Stimulated activated CD4-positive, alpha-beta T cell treated with anti-CD3 and anti-CD28 coated beads, Interleukin-1b, Interleukin-23, amount 100 ng/mL, for 4 hours (primary cell): ENCODE data around the gene DLGAP5.

Experiments
- DNase-seq, 2 donors: peaks; one replicate each; pipeline ENCODE4 v3.0.0-alpha.2; 2020; ENCODE audit warnings: low read depth in 2 of 2

DLGAP5 gene, protein sequence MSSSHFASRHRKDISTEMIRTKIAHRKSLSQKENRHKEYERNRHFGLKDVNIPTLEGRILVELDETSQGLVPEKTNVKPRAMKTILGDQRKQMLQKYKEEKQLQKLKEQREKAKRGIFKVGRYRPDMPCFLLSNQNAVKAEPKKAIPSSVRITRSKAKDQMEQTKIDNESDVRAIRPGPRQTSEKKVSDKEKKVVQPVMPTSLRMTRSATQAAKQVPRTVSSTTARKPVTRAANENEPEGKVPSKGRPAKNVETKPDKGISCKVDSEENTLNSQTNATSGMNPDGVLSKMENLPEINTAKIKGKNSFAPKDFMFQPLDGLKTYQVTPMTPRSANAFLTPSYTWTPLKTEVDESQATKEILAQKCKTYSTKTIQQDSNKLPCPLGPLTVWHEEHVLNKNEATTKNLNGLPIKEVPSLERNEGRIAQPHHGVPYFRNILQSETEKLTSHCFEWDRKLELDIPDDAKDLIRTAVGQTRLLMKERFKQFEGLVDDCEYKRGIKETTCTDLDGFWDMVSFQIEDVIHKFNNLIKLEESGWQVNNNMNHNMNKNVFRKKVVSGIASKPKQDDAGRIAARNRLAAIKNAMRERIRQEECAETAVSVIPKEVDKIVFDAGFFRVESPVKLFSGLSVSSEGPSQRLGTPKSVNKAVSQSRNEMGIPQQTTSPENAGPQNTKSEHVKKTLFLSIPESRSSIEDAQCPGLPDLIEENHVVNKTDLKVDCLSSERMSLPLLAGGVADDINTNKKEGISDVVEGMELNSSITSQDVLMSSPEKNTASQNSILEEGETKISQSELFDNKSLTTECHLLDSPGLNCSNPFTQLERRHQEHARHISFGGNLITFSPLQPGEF

DNA sequence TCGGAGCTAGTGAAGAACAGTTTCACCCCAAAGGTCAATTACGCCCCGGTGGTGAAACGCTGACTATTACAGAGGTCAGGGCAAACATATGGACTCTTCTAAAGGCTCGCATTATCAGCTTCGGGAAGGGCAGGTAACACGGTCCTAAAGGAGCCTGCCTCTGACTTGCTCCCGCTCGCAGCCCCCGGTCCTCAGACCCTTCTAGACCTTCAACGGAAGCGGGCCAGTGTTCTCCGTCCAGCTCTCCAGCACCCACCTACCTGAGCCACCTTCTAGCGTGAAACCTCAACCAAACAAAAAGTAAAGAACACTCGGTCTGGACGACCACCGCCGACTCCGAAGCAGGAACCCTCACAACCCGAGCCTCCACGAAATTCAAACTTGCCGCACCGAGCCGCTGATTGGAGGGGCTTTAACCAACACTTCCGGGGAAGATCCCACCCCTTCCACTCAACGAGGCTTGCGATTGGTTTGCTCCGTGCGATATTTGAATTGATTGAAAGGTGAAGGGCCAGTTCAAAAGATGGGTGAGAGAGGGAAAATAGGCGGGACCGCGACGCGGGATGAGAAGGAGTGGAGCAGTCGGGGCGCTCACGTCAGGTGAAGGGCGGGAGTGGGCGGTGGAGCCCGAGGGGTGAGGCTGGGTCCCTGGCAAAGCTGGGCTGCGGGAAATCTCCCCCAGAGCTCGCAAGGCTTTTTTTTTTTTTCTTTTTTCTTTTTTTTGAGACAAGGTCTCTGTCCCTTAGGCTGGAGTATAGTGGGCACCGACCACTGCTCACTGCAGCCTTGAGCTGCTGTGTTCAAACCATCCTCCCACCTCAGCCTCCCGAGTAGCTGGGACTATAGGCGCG lies at the start of gene DLGAP5:
TSS of gene DLGAP5 (minus strand) at position 383 of the 851 bp plus-strand sequence. CDS start 2,406 bp downstream, outside the sequence.
- peak; percentile 79 to 80 for DNase-seq

DNA sequence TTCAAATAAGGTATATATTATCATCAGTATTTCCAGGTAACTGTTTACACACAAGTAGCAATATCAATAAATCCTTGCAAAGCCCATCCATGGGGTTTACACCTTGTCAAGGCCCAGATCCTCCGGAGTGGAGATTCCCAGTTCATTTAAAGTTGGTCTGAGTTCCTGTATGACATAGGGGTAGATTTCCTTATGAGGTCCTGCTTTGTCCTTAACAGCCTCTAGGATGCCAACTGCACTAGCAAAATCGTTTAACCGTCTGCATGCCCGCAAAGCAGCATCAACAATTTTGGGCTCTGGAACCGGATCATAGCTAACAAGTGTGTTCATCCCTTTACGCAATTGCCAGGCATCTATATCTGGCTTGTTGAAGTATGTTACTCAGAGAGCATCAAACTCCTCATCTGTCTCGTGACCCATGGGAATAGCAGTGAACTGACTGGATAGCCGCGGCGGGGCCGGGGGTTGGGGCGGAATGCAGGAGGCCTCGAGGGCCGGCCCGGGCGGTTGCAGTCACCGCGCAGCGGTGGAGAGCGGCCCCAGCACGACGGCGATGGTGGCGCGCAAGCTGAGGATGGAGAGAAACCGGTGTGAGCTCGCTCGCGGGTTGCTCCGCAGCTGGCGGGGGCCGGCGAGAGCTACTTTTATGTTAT lies 49.3 kb upstream of the DLGAP5 start:
- DNase-seq = no peak

DNA sequence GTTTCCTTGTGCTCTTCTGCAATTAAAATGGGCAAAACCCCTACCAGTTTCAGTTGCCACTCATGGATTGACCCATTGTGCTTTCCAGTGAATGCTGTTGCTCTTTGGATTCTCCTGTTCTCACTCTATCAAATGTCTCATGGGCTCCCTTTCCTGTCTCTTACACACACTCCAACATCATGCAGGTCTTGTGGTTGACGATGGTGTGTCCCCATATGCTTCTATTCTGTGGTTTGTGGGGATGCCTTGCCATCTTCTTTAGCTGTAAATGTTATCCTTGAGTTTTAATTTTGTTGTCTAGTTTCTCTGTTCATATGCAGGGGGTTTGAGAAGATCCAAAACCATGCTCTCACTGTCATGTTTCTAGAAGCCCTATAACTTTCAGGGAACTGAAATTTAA lies 47.9 kb upstream of the DLGAP5 start:
- DNase-seq = no peak

DNA sequence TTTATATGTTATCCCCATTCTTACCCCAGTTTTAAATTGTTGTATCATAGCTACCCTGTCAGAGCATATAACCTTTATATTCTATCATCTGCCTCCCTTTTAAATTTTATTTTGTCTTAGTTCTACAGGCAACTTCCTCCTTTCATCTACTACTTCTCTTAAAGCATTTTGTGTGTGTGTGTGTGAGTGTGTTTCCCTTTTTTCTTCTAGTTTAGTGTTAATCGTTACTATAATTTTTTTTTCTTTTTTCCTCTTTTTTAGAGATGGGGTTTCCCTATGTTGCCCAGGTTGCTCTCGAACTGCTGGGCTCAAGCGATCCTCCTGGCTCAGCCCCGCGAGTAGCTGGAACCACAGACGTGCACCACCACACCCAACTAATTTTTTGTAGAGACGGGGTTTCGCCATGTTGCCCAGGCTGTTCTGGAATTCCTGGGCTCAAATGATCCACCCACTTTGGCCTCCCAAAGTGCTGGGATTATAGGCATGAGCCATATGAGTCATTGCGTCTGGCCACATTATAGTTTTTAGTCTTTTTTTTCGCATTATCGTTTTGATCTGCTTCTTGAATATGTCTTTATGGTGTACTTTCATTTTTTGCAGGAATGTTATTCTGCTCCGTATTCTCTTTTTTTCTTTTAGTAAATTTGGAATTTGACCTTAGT lies 46.8 kb upstream of the DLGAP5 start:
- DNase-seq = no peak

DNA sequence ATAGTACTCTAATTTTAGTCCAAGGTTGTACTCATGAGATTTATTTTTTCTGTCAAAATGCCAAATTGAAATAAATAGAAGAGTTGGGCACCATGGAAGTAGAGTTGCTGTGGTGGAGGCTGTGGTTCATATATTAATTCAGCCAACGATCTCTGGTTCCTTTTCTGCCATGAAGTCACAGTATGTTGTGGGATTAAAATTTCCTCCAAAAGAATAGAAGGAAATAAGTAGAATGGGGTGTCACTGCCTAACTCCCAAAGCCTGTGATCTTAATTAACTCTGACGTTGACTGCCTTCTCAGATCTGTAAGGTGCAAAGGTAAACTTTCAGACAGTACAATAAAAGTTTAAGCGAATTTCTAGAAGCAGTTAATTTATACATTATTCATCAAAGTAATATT lies 42.2 kb upstream of the DLGAP5 start:
- no peak for DNase-seq

DNA sequence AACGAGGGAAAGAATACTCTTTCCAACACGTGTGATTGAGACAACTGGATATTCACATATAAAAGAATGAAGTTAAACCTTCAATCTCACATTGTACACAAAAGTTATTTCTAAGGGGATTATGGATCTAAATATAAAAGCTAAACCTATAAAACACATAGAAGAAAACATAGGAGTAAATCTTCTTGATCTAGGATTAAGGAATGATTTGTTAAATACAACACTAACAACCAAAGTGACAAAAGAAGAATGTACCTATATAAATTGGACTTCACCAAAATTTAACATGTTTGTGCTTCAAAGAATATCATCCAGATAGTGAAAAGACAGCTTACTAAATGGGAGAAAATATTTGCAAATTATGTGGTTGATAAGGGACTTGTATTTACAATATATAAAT lies 36.9 kb upstream of the DLGAP5 start:
- no peak for DNase-seq

DNA sequence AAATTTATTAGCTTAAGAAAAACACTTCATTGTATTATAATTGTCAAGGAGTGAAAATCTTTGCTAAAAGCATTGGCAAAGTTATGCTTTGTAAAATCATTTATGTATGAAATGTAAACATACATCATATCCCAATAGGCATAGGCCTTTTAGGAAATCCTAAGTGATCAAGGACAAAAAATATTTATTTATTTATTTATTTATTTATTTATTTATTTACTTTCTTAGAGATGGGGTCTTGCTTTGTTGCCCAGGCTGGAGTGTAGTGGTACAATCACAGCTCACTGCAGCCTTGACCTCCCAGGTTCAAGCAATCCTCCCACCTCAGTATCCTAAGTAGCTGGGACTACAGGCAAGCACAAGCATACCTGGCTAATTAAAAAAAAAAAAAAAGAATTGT lies 32.0 kb upstream of the DLGAP5 start:
- no peak for DNase-seq

DNA sequence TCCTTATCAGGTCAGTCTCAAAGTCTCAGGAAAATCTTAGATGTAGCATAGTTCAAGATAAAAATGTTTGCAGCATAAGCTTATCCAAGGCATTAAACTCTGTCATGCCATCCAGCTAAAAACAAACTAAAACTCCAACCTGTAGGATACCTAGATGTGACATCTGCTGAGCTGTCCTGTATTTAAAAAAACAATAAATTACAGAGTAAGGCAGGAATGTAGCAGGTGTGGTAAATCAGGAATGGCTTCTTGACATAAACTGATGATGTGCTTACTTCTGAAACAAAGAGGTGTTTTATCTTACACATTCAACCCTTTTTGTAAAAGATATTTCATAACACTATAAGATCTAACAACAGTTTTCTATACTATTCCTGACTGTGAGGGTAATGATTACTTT lies 30.6 kb upstream of the DLGAP5 start:
- no peak for DNase-seq

DNA sequence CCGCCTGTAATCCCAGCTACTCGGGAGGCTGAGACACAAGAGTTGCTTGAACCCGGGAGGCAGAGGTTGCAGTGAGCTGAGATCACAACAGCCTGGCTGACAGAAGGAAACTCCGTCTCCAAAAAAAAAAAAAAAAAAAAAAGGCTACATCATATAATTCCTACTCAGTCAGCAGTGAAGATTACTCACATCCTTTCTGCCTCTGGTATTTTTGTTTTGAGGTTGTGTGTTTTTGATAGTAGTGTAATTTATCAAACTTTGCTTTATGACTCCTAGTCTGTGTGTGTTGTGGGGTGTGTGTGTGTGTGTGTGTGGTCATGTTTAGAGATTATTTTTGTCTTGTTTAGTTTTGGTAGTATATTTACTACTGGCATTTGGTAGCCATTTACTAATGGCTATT lies 29.8 kb upstream of the DLGAP5 start:
- DNase-seq = no peak

DNA sequence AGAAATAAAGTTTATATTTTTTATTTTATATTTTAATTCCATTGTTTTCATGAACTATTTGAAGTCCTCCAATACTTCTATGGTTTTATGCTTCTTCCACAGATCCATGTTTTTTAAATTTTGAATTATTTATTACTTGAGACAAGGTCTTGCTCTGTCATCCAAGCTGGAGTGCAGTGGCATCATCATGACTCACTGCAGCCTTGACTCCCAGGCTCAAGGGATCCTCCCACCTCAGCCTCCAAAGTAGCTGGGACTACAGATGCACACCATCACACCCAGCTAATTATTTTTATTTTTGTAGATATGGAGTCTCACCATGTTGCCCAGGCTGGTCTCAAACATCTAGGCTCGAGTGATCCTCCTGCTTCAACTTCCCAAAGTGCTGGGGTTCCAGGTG lies 28.8 kb upstream of the DLGAP5 start:
- no peak for DNase-seq

DNA sequence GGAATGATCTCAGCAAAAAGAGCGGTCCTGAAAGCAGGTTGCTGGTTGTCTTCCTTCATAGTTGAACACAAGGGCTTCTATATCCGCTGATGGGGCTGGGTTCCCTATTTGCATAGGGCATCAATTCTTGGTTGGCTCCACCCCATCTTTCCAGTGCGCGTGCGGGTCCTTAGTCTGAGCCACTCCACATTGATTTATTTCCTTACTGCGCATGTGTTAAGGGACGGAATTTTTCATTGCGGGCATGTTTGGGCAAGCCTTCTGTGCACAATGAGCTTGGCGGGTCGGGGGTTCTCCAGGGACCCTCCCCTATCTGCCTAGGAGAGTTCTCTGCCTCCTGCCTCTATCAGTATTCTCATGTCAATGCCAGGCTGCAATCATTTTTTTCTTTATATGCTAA lies 21.2 kb upstream of the DLGAP5 start:
- DNase-seq = no peak

DNA sequence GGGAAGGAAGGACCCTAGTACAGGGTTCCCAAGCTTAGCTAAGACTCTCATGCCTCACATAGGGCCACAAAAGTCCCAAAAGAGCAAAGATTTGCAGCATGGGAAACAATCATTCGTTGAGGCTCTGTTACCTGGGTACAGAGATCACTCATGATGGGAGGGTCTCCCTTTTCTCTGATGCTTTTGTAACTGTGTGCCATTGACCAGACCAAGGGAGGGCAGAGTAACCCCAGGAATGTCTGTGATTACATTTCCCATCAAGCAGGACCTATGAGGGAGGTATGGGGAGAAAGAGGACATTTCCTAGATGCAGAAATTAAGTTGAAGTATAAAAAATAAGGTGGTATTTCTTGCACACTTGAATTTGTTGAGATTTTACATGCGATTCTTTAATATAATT lies 16.4 kb upstream of the DLGAP5 start:
- no peak for DNase-seq

DNA sequence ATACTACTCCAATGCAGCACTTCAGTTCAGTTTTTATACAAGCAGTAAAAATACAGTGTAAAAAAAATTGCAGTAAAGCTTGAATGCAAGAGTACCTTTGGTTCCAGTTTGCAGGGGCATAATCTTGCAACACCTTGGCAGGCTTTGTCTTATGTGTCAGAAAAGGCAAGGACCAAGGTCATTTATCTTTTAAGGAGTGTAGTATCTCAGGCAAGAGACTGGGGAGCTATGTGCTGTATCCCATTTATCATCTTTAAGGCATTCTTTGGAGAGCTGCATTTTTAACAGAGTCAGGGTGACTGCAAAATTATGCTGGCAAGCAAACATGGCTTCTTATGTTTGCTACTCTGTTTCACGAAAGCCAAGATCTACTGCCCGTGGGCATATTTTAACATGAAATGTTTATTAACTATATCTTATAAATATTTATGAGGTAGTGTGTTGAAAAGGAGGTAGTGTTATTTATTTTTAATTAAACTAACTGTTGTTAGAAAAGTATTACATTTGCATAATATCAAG lies 14.8 kb upstream of the DLGAP5 start:
- no peak for DNase-seq

DNA sequence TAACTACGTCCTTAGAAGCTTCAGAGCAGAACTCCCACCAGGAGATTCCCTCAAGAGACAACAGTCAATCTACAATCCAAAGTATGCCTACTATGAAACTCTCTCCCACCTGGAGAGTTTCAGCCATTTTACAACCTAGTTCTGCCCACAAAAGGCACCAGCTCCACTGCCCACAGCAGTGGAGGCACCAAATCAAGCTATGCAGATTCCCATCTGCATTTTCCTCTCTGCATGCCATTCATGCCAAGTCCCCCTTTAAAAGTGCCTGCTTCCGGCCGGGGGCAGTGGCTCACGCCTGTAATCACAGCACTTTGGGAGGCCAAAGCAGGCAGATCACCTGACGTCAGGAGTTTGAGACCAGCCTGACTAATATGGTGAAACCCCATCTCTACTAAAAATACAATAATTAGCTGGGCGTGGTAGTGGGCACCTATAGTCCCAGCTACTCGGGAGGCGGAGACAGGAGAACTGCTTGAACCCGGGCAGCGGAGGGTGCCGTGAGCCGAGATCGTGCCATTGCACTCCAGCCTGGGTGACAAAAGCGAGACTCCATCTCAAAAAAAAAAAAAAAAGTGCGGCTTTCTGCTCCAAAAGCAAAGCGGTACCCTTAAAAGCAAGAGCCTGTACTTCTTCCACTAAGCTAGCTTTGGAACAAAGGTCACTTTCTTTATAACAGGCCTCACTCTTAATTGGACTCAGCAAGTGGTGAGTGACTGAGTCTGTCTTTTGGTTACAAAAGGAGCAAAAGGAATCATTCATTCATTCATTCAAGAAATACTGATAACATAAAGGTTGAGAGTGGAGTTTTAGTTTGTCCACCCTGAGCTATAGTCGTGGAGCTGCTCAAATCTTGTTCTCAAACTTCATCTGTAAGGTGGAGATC lies 10.1 kb upstream of the DLGAP5 start:
- no peak for DNase-seq

DNA sequence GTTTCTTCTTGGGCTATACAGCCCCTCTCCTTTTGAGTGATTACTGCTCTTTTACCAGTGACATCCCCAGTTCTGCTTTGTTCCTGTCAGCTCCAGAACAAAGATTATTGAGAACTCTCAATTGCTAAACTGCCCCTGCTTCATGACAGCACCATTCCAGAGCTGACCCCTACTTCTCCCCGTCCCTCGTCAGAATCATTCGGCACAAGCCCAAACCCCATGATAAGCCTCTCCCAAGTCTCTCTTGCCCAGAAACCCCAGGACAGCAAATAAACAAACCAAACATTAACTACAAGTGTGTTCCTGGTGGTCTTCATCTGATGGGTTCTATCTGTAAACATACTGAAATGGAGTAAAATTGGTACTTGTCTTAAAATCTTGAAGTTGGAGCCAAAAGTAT lies 9.3 kb upstream of the DLGAP5 start:
- no peak for DNase-seq

DNA sequence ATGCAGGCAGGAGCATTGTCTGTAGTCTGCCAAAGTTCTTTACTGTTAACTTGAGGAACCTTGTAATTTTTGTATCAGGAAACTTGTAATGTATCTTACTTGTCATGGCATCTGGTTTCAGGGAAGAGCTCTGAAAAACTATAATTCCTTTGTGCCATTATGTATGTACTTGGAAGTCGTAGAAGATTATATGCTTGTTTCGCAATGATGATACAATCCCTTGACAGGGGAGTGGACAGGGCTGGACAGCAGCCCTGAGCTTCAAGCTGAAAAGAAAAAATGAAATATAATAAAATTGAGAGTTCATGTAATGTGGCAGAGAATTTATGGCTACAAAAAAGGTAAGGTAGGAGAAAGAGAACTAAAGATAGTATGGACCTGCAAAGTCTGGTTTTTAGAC lies 7.4 kb upstream of the DLGAP5 start:
- DNase-seq = no peak

DNA sequence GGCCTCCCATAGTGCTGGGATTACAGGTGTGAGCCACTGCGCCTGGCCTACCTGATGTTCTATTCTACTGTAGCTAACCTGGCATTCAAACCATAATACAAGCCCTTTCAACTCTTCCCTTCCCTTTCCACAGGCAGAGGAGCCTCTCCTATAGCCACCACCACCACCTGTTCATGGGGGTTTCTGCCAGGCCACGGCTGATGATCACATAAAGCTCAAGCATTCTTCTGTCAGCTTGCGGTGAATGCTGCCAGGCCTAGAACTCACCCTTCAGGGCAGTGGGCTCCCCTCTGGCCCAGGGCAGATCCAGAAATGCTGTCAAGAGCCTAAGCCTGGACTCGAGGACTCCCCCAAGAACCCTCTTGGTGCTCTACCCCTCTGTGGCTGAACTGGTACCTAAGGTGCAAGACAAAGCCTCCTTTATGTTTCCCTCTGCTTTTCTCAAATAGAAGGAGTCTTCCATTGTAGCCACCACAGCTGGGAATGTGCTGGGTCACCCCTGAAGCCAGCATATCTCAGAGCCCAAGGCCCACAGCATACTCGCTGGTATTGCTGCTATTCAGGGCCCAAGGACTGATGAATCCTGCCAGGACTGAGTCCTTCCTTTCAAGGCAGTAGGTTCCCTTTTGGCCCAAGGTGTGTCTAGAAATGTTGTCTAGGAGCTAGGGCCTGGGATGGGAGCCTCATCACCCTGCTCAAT lies 3.4 kb upstream of the DLGAP5 start:
- DNase-seq = no peak

DNA sequence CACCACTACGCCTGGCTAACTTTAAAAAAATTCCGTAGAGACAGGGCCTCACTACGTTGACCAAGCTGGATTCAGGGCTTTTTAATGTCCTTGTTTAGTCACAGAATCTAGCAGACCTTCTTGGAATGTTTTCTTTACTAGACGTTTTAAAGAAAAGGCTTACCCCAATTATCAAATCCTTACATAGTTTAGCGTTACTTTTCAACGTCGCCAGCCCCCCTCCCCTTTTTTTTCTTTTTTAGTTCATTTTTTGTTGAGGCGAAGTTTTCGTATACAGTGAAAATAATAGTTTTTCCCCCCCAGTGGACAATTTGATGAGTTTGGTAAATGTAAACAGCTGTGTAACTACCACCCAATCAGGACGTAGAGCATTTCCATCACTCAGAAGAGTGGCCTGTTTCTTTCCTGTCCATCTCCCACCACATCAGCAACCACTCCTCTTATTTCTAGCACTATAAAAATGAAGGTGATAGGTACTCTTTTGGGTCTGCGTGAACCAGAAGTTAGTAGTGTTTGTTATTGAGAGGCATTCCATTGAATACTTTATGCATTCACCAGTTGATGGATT lies 753 bp upstream of the DLGAP5 start:
- DNase-seq = no peak

DNA sequence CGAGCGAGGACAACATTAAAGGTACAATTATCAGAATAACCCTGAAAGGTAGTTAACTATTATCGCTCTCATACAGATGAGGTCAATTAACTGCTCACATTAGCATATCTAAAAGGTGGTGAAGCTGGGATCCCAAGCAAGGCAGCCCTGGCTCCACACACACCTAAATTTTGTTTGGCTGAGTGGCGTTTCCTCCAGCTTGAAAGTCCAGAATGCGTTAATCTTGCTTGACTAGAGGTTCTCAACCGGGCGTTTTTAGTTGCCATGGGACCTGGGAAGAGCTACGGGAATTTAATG lies 531 bp downstream of the DLGAP5 start:
- no peak for DNase-seq
